Activated naive CD4-positive, alpha-beta T cell treated with anti-CD3 and anti-CD28 coated beads for 36 hours (primary cell): ENCODE data around the gene OR8G1. TPM values are rescaled to one million over a fixed set of nuclear protein-coding genes. Genes with fewer than 3 reads are reported as not detected.

Experiments used
- CTCF ChIA-PET: fragments of 350-600 bp; sonication (Branson Sonifier 250); formaldehyde crosslinking; loops from one replicate; lab custom pipeline; 2021; ENCODE audit warnings: antibody characterized with exemption; lab: Charles Lee
- DNase-seq: peaks from one replicate; pipeline ENCODE4 v3.0.0-alpha.2; 2020
- H3K27ac Mint-ChIP-seq: one replicate; pipeline ENCODE4 v1.8.0; 2021; ENCODE audit warnings: mild to moderate bottlenecking, mixed read lengths
- H3K27me3 Mint-ChIP-seq: one replicate; pipeline ENCODE4 v1.8.0; 2021; ENCODE audit warnings: low read depth, mixed read lengths
- H3K36me3 Mint-ChIP-seq: one replicate; pipeline ENCODE4 v1.8.0; 2021; ENCODE audit warnings: low read depth, mixed read lengths
- H3K4me1 Mint-ChIP-seq: one replicate; pipeline ENCODE4 v1.8.0; 2021; ENCODE audit warnings: low read depth, mixed read lengths
- H3K4me3 Mint-ChIP-seq: one replicate; pipeline ENCODE4 v1.8.0; 2021; ENCODE audit warnings: mild to moderate bottlenecking, moderate library complexity, mixed read lengths
- H3K9me3 Mint-ChIP-seq: one replicate; pipeline ENCODE4 v1.8.0; 2021; ENCODE audit warnings: mixed read lengths
- intact Hi-C: fragments of 100-400 bp; cut with micrococcal nuclease; formaldehyde crosslinking; loops from one replicate; pipeline ENCODE4 v1.15.1; 2023
- total RNA-seq, 2 experiments: library from RNA; stranded (reverse); gene quantifications; one replicate each; pipeline ENCODE4 v1.2.3, GENCODE V29; 2021

Gene OR8G1
- total RNA-seq, 2 experiments from 2014 or later, result not detected

GRCh38 chr11:124302347-124303125 lies 61.6 kb downstream of the OR8G1 start:
- Mint-ChIP-seq H3K4me1 (no peaks in the 10 kb centered on the region), H3K27me3 (peaks cover 6% of the 10 kb centered on the region), H3K9me3 (peaks cover 2% of the 10 kb centered on the region), H3K36me3 (no peaks in the 10 kb centered on the region), H3K27ac (no peak overlapping the region), H3K4me3 (no peak overlapping the region)
- intact Hi-C loops, result no loop called here
- no peak for DNase-seq
- CTCF ChIA-PET, result no interaction called here

Other genes starting within 250 kb of the OR8G1 start
- not detected for gene OR10G6, start 245.9 kb upstream of the OR8G1 start, total RNA-seq
- gene OR10G4, start 228.1 kb upstream of the OR8G1 start, total RNA-seq, result not detected
- not detected for gene OR10G9, start 218.1 kb upstream of the OR8G1 start, total RNA-seq
- gene OR10G8, start 214.3 kb upstream of the OR8G1 start, total RNA-seq, result not detected
- not detected for gene OR10G7, start 199.8 kb upstream of the OR8G1 start, total RNA-seq
- gene VWA5A, start 125.6 kb upstream of the OR8G1 start, total RNA-seq, result 10 to 100 TPM in 1 of 2 experiments, 1 to 10 TPM in 1; 9.7 to 11.4 TPM
- not detected for gene OR10D3, start 57.8 kb upstream of the OR8G1 start, total RNA-seq
- not detected for gene OR8G5, start 15.3 kb downstream of the OR8G1 start, total RNA-seq
- gene OR8D1, start 72.9 kb downstream of the OR8G1 start, total RNA-seq, result not detected
- gene OR8D2, start 79.1 kb downstream of the OR8G1 start, total RNA-seq, result not detected
- not detected for gene OR8B2, start 143.4 kb downstream of the OR8G1 start, total RNA-seq
- not detected for gene OR8B3, start 157.9 kb downstream of the OR8G1 start, total RNA-seq
- not detected for gene OR8B4, start 183.8 kb downstream of the OR8G1 start, total RNA-seq
- not detected for gene OR8B8, start 204.6 kb downstream of the OR8G1 start, total RNA-seq